NCI-H2171 (cell line): ENCODE measurements around the gene CFL1.
"Not testable (repeated sequence)": the region's sequence is repeated elsewhere in the genome, so short reads cannot be mapped to it uniquely, and the experiment has no call there.

Source experiments
- DNase-seq: peaks from one replicate; lab custom pipeline; 2025; lab: John Stamatoyannopoulos, UW

The CFL1 gene

DNA sequence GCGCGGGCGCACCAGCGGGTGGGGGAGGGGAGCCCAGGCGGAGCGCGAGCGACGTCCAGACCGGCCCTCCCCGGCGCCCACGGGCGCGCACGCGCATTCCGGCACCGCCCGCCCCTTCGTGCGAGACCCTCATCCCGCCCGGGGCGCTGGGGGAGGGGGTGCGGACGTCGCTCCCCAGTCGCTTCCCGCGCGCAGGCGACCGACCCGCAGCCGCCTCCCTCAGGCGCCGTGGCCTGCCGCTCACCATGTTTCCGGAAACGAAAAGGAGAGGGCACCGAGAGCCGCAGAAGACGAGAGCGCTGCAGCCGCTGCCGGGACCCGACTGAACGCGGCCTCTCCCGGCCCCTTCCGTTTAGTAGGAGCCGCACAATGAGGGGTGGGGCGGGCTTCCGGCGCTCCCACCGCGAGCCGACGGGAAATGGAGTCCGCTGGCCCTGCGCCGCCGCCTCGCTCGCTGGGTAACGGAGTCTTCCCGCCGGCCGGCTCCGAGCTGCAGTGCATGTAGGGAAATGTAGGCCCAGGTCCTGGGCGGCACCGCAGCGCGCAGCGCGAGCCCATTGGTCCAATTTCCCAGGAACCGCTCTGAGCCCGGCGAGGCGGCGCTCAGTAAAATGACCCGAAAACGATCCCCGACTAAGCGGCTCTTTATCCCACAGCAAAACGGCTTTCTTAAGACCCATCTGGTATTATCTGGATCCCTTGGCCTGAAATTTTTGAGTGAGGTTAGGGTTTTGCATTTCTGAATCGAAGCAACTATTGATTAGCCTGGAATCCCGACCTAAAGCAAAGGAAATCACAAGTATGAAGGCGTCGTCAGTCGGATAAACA lies at the start of gene CFL1:
Gene CFL1, minus strand, starts transcription at position 328 of the 828 bp plus-strand sequence. Its CDS starts 81 bp downstream, at position 247.
- peak; percentile 95 for DNase-seq

DNA sequence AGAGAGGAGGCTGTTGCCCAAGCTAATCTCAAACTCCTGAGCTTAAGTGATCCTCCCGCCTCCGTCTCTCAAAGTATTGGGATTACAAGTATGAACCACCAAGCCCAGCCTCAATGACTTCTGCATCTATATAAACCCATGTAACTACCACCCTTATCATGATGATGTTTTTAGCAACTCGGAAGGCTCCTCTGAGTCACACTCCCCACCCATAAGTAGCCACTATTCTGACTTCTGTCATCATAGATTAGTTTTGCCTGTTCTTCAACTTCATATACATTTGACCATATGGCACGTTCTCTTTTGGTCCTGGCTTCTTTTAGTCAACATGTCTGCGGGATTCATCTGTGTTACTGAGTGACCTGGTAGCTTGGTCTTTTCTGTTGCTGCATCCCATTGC lies 48.6 kb upstream of the CFL1 start:
- no peak for DNase-seq

- DNase-seq: no peak
These were observed 45.7 kb upstream of the CFL1 start for GRCh38 chr11:65903715-65904114.

DNA sequence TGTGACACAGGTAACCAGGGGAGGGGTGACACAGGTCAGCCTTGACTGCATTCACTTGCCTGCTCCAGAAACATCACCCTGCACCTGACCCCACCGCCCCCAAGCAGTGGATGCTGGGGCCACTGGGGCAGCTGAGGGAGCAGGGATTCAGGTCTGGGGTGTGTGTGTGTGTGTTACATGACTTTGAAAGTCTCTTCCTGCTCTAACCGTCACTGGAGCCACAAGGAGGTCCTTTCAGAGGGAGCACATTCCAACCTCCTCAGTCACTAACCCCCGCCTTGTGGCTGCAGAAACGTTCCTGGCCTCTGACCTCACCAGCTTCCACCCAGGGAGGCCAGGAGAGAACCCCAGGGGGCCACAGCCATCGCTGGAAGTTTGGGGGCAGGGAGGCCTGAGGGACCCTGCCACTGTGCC lies 45.1 kb upstream of the CFL1 start:
- DNase-seq: no peak

DNA sequence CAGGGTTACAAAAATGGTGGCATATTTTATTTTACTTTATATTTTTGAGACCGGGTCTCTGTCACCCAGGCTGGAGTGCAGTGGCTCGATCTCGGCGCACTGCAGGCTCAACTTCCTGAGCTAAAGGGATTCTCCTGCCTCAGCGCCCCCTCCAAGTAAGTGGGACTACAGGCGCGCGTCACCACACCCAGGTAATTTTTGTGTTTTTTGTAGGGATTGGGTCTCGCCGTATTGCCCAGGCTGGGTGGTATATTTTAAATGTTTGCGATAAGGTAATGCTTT lies 42.9 kb upstream of the CFL1 start:
- DNase-seq: no peak

- peak; percentile 46 for DNase-seq
These were observed 42.3 kb upstream of the CFL1 start, which contains the start of gene FOSL1 for GRCh38 chr11:65900125-65900898. FOSL1 (minus strand) TSS chr11:65900388; CDS start chr11:65900339, 49 bp downstream.

DNA sequence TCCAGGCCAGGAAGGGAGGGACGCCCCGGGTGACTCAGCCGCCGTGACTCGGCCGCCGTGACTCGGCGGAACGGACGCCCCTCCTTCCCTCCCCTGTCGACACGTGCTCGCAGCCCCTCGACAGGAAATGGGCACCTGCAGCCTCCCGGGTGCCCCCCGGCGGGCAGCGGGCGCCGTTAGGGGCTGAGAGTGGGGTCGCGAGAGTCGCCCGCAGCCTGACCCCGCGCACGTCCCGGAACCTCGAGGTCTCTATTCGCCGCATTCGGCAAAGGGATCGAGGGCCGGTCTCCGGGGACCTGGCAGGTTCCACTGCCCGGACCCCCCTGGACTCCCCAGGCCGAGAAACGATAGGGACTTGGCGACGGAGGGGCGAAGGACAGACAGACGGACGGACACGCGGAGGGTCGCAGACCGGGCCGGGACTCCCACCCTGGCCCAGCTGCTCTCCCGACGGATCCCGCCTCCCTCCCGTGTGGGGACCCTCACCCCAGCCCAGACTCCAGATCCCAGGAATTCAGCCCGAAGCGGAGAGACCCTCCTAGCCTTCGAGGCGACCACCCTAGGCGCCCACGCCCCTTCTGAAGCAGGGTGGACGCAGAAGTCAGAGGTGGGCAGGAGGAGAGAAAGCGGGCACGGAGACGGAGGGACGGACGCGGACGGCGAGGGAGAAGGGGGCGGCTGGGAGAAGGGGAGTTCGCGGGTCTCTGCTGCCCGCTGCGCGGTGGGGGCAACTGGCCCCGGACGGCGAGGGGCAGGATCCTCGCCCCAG lies 41.6 kb upstream of the CFL1 start:
- DNase-seq: no peak

- no peak for DNase-seq
These were observed 40.8 kb upstream of the CFL1 start for GRCh38 chr11:65898656-65899355.

DNA sequence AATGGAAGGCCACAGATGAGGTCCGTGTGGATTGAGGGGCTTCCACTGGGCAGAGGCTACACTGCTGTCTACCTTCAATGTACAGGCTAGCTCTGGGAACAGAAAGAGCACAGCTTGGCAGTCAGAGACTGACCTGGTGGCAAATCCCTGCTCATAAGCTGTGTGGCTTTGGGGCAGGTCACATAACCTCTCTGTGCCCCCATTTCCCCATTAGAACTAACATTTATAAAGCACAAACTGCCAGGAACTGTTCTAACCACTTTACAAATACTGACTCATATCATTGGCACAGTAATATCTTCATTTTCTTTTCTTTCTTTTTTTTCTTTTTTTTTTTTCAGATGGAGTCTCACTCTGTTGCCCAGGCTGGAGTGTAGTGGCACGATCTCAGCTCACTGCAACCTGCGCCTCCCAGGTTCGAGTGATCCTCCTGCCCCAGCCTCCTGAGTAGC lies 39.1 kb upstream of the CFL1 start:
- DNase-seq: no peak

DNA sequence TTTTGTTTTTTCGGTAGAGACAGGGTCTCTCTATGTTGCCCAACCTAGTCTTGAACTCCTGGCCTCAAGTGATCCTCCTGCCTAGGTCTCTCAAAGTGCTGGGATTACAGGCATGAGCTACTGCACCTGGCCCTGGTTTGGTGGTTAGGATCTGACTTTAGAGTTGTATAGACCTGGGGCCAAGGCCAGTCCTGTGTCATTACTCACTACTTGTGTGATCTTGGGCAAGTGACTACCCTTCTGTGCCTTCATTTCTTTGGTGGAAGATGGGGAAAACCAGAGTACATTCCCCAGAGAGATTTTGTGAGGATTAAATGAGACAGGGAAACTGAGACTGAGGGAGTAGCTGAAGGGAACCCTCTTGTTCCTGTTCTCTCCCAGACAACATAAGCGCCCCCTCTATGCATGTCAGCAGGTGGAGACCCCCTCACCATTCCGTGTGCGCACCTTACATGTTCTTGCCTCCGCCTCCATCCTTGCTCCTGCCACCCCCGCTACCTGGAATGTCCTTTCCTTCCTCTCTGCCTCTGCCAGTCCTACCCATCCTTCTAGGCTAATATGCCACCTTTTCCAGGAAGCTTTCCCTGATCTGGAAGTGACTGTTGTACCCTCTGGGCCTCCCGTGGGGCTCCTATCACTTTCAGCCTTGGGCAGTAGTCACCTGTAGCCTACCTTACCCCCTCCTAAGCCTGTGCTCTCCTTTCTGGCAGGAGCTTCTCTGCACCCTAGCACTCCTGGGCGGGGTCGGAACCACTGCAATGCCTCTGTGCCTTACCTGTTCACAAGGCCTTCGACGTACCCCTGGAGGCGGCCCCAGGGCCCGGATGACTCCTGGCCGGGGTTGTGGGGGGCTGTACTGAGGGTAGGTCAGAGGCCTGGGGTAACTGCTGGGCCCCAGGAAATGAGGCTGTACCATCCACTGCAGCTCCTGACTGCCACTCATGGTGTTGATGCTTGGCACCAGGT lies 38.3 kb upstream of the CFL1 start:
- no peak for DNase-seq

DNA sequence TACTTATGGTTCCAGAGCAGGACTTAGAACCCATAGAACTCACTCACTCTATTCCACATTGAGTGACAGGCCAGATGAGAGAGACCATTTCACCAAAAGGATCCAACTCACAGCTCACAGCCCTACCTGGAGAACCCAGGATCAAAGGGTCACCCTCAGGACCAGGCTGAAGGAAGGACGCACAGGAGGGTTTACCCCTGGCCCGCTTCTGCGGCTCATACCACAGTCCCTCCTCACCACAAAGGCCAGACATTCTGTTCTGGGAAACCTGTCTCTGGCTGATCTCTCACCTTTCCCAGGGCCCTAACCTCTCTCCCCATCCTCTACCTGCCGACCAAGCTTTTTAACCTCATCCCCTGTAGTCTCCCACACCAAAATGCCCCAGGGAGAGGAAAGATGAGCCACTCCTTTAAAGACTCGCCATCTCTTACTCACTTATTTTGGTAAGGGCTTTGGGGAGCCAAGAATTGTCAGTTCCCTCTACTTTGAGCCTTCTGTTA lies 37.6 kb upstream of the CFL1 start:
- no peak for DNase-seq

GRCh38 chr11:65894034-65894591 lies 36.1 kb upstream of the CFL1 start:
- no peak for DNase-seq

- no peak for DNase-seq
These were observed 34.8 kb upstream of the CFL1 start for GRCh38 chr11:65892661-65893317.

DNA sequence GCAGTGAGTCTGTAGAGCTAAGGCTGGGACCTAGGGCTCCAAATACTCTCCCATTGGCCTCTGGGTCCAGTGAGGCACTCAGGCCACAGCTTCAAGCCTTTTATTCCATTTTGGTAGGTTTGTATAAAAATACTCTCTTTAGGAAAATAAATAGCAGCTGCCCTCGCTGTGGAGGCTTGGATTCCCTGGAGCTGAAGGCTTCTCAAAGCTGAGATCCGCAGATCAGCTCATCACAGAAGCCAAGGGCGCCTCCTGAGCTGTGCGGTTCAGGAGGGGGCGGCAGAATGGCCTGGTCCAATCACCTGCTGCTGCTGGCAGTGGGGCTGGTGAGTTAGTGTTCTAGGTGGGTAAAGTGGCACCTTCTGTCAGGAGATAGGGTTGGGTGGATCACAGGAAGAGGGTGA lies 34.2 kb upstream of the CFL1 start:
- not testable (repeated sequence) for DNase-seq

- DNase-seq: no peak
These were observed 33.5 kb upstream of the CFL1 start for GRCh38 chr11:65891219-65892136.

DNA sequence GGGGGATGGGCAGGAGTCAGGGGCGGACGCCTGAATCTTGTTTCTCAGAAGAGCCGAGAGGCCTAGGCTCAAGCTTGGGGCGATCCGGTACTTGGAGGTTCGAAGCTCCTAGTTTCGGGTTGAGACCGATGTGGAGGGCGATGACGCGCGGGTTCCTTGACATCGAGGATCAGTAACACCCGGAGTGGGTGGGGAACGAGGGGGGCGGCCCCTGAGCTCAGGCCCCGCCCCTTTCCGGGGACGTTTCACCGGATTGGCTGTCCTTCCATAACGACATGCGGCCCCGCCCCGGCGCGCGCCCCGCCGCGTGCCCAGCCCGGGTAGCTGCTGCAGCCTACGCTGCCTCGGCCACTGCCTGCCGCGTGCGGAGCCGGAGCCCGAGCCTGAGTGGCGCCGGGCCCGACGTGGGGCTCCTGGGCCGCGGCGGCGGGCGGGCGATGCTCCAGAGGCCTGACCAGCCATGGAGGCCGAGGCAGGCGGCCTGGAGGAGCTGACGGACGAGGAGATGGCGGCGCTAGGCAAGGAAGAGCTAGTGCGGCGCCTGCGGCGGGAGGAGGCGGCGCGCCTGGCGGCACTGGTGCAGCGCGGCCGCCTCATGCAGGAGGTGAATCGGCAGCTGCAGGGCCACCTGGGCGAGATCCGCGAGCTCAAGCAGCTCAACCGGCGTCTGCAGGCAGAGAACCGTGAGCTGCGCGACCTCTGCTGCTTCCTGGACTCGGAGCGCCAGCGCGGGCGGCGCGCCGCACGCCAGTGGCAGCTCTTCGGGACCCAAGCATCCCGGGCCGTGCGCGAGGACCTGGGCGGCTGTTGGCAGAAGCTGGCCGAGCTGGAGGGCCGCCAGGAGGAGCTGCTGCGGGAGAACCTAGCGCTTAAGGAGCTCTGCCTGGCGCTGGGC lies 32.6 kb upstream of the CFL1 start, which contains the start of gene CCDC85B:
Gene CCDC85B, plus strand, starts transcription at position 350 of the 895 bp plus-strand sequence. Its CDS starts 111 bp downstream, at position 461.
- DNase-seq: peak; percentile 89

DNA sequence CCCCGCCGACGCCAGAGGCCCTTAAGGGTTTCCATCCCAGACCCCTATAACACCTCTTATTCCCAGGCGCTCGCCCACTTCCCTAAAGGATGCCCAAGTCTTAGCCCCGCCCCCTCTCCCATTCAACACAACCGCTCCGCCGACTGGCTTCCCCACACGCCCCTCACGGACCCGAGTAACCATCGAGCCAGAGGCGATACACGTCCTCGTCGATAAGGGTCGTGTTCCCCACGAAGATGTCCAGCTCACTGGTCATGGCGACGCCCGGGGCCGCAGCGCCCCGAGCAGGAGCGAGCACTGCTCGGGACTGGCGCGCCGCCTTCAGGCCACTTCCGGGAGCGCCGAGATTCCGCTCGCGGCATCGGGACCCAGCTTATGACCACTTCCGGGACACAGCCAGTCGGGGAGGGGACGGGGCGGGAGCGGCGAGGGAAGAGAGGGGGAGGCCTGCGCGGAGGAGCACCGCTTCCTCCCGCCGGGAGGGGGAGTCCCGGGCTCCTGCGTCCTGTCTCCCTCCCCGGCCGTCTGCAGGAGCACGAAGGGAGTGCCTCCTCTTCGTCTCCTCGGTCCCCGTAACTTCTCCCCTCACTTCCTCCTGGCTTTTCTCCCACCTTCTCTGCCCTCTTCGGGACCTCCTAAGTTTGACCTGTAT lies 30.3 kb upstream of the CFL1 start, which contains the start of gene FIBP:
Gene FIBP, minus strand, starts transcription at position 309 of the 652 bp plus-strand sequence. Its CDS starts 53 bp downstream, at position 256.
- DNase-seq: peak; percentile 95
